ENCODE measurements around the gene PIGP. TPM values are rescaled to one million over a fixed set of nuclear protein-coding genes. Genes with fewer than 3 reads are reported as not detected.

Gene PIGP
- total RNA-seq, 1 experiment from 2014 or later = 33.1 TPM

Other genes with a start within 250 kb of the PIGP start
- 6.0 and 18.9 TPM in 2 replicates for gene HLCS, start 106.4 kb downstream of the PIGP start, total RNA-seq (2014; rRNA removed; shearing (Covaris generic))
- gene RIPPLY3, start 66.4 kb downstream of the PIGP start, total RNA-seq (2014; rRNA removed; shearing (Covaris generic)) = not detected in 2 replicates
- gene TTC3, start 183 bp upstream of the PIGP start, total RNA-seq (2014; rRNA removed; shearing (Covaris generic)) = 61.5 and 123 TPM in 2 replicates
- 58.7 and 69.0 TPM in 2 replicates for gene VPS26C, start 194.3 kb upstream of the PIGP start, total RNA-seq (2014; rRNA removed; shearing (Covaris generic))